Smooth muscle cell of the brain vasculature (primary cell): ENCODE data around the gene GABRB1.

Experiments
- DNase-seq: peaks from one replicate; pipeline ENCODE4 v3.0.0-alpha.2; 2012; ENCODE audit warnings: low read depth, low spot score

The GABRB1 gene

DNA sequence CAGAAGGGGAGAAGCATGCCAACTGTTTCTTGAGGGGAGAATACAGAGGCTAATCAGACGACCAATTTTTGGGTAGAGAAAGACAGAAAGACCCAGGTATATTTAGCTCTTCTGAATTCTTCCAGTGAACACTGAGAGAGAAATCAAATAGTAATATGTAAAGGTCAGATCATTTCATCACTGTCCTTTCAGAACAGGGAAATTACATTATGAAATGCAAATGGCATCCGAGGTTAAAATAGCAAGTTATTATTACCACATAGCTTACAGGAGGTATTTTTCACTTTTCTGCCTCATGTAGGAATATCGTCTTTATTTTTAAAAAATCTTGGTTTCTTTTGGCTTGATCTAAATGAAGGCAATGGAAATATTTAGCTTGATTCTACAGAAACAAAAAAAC is 18.0 kb downstream of the GABRB1 start:
- no peak for DNase-seq

- no peak for DNase-seq
These were observed 19.7 kb downstream of the GABRB1 start for GRCh38 chr4:47050761-47051725.

DNA sequence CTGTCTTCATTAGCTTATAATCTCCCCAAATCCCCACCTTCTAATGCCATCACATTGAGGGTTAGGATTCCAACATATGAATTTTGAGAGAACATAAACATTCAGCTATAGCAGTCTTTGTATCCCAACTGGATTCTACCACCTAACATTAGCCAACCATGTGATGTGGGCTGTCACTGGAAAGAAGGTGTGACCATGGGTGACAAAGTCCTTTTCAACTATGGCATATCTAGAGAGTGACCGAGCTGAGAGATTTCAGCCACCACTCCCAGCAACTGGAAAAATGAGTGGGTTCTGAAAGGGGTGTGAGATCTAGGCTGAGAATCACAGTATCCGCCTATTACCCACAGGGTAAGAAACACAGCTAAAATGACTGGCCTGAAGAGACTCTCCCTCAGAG is 22.1 kb downstream of the GABRB1 start:
- DNase-seq = no peak

DNA sequence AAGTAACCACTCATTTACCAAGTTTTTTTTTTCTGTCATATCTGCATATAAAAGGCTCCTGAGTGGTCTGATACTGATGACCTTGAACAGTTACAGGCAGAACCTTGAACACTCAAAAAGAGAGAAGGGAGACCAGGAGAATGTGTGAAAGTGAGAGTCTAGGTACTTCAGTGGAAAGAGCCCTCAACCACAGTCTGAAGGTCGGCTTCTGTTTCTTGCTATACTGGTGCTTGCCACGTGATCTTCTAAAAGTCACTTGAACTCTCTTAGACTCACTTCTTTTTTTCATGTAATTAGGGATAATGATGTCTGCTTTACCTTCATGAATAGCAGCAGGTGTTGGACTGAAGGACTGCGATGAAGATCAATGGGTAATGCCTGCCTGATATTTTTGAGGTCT is 22.8 kb downstream of the GABRB1 start:
- no peak for DNase-seq

GRCh38 chr4:47057991-47058390 is 26.6 kb downstream of the GABRB1 start:
- DNase-seq = no peak

GRCh38 chr4:47060561-47060960 is 29.2 kb downstream of the GABRB1 start:
- DNase-seq = no peak

- DNase-seq = no peak
These were observed 30.1 kb downstream of the GABRB1 start for GRCh38 chr4:47061435-47061834.

DNA sequence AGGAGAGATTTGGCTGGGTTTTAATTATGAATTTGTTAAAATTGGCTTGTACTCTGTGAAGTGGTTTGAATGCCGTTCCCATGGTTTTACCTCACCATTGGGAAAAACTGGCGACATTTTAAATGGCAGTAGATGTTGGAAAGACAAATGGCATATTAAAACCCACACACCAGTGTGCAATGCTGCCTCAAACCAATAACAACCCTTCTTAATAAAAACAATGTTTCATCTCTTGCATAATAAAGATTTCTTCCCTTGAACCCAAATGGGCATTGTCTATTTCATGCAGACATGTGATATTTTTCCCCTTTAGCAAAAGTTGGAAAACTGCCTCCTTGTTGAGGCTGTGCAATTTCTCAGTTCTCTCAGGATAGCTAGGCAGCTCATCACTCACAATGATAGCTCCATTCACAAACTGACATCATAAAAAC is 33.7 kb downstream of the GABRB1 start:
- DNase-seq = no peak

GRCh38 chr4:47068986-47069385 is 37.6 kb downstream of the GABRB1 start:
- DNase-seq = no peak

DNA sequence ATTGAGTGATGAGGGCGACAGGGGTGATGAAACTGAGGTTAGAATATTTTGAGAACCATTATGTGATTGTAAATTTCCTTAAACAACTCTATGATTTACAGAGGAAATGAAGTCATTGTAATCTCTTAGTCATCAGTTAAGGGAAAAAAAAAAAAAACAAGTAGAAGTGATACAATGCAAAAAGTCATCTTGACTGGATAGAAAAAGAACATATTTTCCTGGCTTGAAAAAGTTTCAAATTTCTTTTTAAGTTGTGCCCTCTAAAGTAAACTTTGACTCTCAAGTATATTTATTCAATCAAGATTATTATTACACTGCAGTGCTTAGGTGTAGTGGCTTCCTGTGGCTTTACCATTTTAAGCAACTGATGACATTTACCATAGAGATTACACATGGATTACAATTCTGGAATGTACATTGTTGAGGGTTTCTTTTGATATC is 40.6 kb downstream of the GABRB1 start:
- no peak for DNase-seq

DNA sequence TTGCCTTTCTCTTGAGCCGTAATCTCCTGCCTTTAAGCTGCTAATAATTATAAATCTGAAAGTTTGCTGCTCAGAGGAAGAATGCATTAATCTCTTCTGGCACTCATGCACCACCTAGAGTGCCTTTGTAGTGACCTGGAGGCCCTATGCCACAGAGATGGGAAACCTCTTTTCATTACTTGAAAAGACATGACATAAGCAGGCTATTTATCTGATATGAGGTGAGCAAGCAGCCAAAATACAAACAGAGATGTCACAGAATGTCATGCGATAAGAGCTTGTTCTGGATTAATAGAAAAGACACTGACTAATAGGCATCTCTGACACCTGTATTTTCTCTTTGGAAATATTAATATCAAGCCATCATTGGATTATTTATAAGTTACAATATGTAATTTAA is 42.3 kb downstream of the GABRB1 start:
- DNase-seq = no peak

DNA sequence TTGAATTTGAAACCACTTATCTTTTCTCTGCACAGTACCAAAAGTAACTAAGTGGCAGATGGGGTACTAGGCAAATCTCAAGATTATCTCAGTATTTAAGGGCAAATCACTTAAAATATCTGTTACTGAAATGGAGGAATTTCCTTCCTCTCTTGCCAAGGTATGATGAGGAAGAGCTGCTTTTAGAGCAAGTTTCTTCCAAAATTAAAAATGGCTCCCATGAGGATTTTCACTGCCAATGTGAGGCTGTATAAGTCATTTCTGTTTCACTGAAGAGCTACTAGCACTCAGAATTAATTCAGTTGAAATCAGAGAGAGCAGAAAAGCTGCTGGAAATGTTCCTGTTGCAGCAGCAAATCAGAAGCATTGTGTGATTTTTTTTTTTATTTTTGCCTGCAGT is 43.4 kb downstream of the GABRB1 start:
- DNase-seq = no peak

- DNase-seq = no peak
These were observed 43.9 kb downstream of the GABRB1 start for GRCh38 chr4:47075262-47075661.

DNA sequence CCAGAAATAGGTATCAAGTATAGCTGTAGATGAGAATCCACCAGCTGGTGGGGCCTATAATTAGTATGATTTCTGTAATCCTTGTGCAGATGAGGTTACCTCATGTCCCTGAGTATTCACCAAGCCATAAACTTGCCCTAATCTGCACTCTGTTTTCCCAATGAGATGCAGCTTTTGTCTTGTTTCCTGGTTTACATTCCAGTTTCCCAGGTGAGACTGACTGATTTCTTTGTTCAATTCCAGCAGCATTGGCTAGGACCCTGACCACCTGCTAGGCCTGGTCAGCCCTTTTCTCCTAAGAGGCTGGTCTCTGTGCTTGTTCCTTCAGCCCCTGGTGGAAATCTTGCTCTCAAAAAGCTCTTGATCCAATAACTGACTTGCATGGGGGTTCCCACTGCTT is 44.6 kb downstream of the GABRB1 start:
- DNase-seq = no peak

- no peak for DNase-seq
These were observed 52.7 kb downstream of the GABRB1 start for GRCh38 chr4:47084111-47084510.

DNA sequence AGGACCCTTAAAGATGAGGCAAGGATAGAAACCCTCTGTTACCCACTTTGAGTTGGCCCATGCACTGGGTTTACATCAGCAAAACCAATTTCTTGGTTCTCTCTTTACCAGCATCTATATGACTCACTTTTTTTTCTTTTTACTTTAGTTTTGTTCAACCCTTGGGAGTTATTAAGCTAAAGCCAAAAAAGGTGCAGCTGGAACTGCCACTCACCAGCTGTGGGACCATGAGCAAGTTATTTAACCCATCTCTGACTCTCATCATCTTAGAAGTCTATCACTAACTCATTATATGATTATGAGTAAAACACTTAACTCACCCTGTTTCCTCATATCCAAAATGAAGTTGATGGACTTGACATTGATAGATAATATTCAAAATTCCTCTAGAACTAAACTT is 53.4 kb downstream of the GABRB1 start:
- DNase-seq = no peak

- DNase-seq = no peak
These were observed 56.9 kb downstream of the GABRB1 start for GRCh38 chr4:47088298-47088697.

DNA sequence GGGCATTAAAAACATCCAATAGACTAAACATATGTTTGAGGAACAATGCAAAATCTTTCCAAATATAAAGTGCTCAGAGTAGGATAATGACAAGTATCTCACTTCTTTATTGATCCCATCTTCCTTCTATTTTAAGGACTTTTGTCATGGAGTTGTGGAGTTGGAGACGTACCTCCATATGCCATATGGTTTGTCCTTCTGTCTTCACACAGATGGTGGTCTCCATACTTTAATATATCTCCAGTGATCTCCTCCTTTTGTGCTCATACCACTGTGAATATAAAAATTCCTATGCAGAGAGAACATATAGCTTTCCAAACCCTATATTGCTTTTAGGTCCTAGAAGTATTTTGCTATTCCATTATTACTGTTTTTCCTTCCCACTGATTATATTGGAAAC is 64.5 kb downstream of the GABRB1 start:
- no peak for DNase-seq

DNA sequence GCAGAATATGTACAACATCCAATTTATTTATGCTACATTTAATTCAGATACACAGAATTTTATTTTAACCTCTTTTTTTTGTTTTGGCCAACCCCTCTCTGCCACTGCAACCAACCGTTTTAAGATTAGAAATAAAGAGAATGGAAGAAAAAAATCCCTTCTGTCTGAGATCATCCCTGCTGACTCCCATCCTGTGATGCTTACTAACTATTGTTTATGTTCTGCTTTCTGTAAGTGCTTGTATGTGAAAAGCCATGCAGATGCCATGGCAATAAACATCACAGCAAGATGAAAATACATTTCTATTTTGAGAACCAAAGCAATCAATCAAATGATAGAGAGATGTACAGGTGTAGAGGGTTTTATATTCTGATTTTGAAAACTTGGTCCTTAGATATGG is 70.1 kb downstream of the GABRB1 start:
- no peak for DNase-seq

DNA sequence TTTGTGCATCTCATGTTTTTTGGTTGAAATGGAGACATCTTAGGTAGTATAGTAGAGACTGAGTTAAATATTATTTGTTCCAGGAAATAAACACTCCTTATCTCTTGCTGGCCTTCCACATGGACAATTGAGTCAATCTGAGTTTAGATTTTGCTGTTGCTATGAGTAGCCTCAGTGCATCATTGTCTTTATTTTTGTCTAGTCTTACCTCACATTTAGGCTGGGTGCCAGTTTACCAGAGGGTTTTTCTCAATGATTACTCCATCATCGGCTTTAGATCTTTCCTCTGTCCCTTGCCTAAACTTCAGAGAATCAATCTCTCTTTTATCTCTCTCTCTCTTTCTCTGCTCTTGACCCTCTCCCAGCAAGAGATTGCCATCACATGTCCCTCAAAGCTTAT is 73.6 kb downstream of the GABRB1 start:
- DNase-seq = no peak

DNA sequence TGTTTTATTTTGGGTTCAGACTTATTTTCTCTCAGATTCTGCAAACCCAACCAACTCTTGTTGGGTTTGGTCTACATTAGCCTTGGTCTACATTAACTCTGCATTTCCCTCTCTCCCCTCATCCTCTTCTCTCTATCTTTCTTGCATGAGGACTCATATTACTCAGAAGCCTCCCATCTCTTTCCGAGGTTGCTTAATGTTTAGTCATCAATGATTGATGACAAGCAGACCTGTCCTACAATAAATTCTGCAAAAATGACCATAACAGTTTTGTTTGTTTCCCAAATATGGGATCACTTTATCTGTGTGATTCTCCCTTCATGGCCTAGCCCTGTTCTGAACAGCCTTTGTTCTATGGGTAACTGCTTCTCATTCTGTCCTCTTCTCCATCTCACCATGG is 75.2 kb downstream of the GABRB1 start:
- DNase-seq = no peak

DNA sequence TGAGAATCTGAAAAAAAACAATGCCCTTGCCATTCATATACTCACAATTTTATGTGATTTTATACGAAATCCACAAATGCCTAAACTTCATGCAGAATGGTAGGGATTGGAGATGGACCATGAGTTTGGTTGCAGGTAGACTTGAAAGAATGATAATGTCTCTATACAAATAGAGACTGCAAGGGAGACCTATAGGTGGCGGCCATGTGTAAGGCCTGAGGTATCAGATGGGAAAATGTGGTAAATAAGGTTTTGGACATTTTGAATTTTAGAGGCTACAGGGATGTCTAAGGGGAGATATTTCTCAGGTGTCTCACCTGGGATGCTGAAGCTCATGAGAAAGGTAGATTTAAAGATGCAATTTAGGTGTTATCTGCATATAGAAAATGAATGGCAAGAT is 78.0 kb downstream of the GABRB1 start:
- no peak for DNase-seq

DNA sequence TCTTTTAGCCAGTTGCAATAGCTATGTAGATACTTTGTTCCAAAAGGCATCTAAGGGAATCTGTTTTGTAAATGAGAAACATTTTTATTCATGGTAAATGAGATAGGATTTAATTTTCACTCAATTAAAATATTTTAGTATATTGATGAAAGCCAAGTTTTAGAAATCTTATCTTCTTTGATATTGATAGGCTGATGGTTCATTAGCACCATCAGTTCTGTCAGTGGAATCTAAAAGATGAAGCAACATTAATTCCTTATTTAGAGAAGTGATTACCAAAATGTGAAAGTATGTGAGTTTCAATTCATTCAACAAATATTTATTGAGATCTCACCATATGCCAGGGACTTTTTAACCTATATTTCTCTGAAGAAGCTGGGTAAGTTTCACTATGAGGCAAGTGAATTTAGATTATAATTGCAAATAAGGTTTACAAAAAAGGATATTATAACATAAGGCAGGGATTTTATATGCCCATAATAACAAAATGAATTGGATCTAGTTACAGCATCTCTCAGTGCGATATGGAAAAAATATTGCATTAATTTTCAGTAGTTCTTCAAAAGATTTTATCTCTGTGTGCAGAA is 79.3 kb downstream of the GABRB1 start:
- DNase-seq = no peak
